HL-60 (cell line): ENCODE data around the gene NATD1.

Source experiments
- DNase-seq, 2 experiments: peaks; one replicate each; pipeline ENCODE4 v3.0.0-alpha.2; 2010 to 2020; ENCODE audit warnings: low read depth in 1 of 2, low spot score in 1 of 2
- H3K27ac ChIP-seq: fragments of 250-450 bp; sonication (Bioruptor Pico); replicated peaks from 2 replicates; pipeline ENCODE4 v1.5.1; 2020; ENCODE audit warnings: mild to moderate bottlenecking, moderate library complexity
- H3K27me3 ChIP-seq: fragments of 250-450 bp; sonication (Bioruptor Pico); 2 replicates; pipeline ENCODE4 v1.5.1; 2021; ENCODE audit warnings: mild to moderate bottlenecking, moderate library complexity; ENCODE audit not compliant: insufficient read depth, poor library complexity, severe bottlenecking
- H3K4me3 ChIP-seq: replicated peaks from 2 replicates; pipeline ENCODE4 v1.5.1; 2011; ENCODE audit warnings: mild to moderate bottlenecking, control low read depth, low read length; ENCODE audit not compliant: insufficient read depth
- GABPA ChIP-seq: IDR thresholded peaks from 2 replicates; pipeline ENCODE4 v1.6.1; 2012; ENCODE audit warnings: low read depth
- POLR2AphosphoS5 ChIP-seq: IDR thresholded peaks from 2 replicates; pipeline ENCODE4 v1.6.1; 2012; ENCODE audit warnings: low read depth
- SPI1 ChIP-seq: IDR thresholded peaks from 2 replicates; pipeline ENCODE4 v1.6.1; 2012; ENCODE audit warnings: low read depth, mild to moderate bottlenecking, borderline replicate concordance
- TF ChIP-seq, protein P1 (sequence below): IDR thresholded peaks from 2 replicates; pipeline ENCODE4 v1.6.1; 2012; ENCODE audit warnings: low read depth; ENCODE audit not compliant: insufficient replicate concordance
- TF ChIP-seq, protein P2 (sequence below): IDR thresholded peaks from one replicate; pipeline ENCODE4 v1.5.1; 2011; ENCODE audit warnings: low read length, control low read depth, inconsistent platforms; ENCODE audit not compliant: insufficient read depth

Gene NATD1

GRCh38 chr17:21223086-21223485, 30.1 kb downstream of the NATD1 start:
- no peak overlapping the region for H3K4me3 ChIP-seq
- H3K27me3 ChIP-seq, result no peaks in the 10 kb centered on the region
- no peak overlapping the region for H3K27ac ChIP-seq
- DNase-seq, result no peak
- TF ChIP-seq SPI1, result no peak
- TF ChIP-seq, protein P1, sequence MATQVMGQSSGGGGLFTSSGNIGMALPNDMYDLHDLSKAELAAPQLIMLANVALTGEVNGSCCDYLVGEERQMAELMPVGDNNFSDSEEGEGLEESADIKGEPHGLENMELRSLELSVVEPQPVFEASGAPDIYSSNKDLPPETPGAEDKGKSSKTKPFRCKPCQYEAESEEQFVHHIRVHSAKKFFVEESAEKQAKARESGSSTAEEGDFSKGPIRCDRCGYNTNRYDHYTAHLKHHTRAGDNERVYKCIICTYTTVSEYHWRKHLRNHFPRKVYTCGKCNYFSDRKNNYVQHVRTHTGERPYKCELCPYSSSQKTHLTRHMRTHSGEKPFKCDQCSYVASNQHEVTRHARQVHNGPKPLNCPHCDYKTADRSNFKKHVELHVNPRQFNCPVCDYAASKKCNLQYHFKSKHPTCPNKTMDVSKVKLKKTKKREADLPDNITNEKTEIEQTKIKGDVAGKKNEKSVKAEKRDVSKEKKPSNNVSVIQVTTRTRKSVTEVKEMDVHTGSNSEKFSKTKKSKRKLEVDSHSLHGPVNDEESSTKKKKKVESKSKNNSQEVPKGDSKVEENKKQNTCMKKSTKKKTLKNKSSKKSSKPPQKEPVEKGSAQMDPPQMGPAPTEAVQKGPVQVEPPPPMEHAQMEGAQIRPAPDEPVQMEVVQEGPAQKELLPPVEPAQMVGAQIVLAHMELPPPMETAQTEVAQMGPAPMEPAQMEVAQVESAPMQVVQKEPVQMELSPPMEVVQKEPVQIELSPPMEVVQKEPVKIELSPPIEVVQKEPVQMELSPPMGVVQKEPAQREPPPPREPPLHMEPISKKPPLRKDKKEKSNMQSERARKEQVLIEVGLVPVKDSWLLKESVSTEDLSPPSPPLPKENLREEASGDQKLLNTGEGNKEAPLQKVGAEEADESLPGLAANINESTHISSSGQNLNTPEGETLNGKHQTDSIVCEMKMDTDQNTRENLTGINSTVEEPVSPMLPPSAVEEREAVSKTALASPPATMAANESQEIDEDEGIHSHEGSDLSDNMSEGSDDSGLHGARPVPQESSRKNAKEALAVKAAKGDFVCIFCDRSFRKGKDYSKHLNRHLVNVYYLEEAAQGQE, result no peak
- TF ChIP-seq, protein P2, sequence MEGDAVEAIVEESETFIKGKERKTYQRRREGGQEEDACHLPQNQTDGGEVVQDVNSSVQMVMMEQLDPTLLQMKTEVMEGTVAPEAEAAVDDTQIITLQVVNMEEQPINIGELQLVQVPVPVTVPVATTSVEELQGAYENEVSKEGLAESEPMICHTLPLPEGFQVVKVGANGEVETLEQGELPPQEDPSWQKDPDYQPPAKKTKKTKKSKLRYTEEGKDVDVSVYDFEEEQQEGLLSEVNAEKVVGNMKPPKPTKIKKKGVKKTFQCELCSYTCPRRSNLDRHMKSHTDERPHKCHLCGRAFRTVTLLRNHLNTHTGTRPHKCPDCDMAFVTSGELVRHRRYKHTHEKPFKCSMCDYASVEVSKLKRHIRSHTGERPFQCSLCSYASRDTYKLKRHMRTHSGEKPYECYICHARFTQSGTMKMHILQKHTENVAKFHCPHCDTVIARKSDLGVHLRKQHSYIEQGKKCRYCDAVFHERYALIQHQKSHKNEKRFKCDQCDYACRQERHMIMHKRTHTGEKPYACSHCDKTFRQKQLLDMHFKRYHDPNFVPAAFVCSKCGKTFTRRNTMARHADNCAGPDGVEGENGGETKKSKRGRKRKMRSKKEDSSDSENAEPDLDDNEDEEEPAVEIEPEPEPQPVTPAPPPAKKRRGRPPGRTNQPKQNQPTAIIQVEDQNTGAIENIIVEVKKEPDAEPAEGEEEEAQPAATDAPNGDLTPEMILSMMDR, result no peak
- TF ChIP-seq POLR2AphosphoS5, result no peak
- TF ChIP-seq GABPA, result no peak

- TF ChIP-seq, protein P2, result no peak
- TF ChIP-seq, protein P1, result no peak
- TF ChIP-seq SPI1 (no peak), POLR2AphosphoS5 (no peak), GABPA (no peak)
- H3K27me3 ChIP-seq, result no peaks in the 10 kb centered on the region
- DNase-seq, result no peak
- no peak overlapping the region for H3K4me3 ChIP-seq
- no peak overlapping the region for H3K27ac ChIP-seq
Measured at GRCh38 chr17:21218831-21219380, 34.3 kb downstream of the NATD1 start.

DNA sequence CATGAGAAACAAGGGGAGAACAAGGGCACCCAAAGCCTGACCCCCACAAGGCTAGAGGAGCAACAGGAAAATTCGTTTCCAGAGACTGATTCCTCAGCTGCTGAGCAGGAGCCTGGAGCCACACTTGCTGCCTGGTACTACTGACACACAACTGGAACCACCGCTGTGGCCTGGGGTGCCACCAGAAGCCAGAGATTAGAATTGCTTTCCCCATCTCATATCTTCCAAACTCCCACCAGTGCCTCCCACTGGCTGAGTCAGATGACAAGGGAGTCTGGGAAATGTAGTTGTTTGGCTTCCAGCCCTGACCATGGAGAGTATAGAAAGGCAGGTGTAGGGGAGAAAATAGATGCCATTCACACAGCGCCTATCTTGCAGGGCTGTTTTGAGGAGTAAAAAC, 35.1 kb downstream of the NATD1 start:
- Histone ChIP-seq H3K27me3 (no peaks in the 10 kb centered on the region), H3K27ac (no peak overlapping the region), H3K4me3 (no peak overlapping the region)
- no peak for DNase-seq
- TF ChIP-seq, protein P2, result no peak
- TF ChIP-seq SPI1, result no peak
- TF ChIP-seq, protein P1, result no peak
- TF ChIP-seq GABPA, result no peak
- no peak for TF ChIP-seq POLR2AphosphoS5
